Measurements from ENCODE around the gene TMEM51.

- TF ChIP-seq XRCC4 (IDR thresholded peaks at IDR 0.05; ENCODE audit: extremely low read depth, insufficient read depth, insufficient read length) (no peak), NFXL1 (CRISPR knock-in tag; IDR thresholded peaks at IDR 0.05) (no peak), CTCF (IDR thresholded peaks at IDR 0.05 in 2 of 3, conservative IDR thresholded peaks at IDR 0.05 in 1 of 3; ENCODE audit: insufficient read depth in 2 of 3, low read depth in 1 of 3, low read length in 3 of 3) (no peak), FOXK2 (conservative IDR thresholded peaks at IDR 0.05 in 1 of 2, IDR thresholded peaks at IDR 0.05 in 1 of 2; ENCODE audit: low read depth in 2 of 2) (no peak), HDAC6 (IDR thresholded peaks at IDR 0.05; ENCODE audit: low read depth, low read length) (no peak), ZNF398 (CRISPR knock-in tag; IDR thresholded peaks at IDR 0.05) (no peak), NCOR1 (IDR thresholded peaks at IDR 0.05) (no peak), KAT2B (IDR thresholded peaks at IDR 0.05; ENCODE audit: low read depth, low read length) (no peak)
- TF ChIP-seq, protein P1, sequence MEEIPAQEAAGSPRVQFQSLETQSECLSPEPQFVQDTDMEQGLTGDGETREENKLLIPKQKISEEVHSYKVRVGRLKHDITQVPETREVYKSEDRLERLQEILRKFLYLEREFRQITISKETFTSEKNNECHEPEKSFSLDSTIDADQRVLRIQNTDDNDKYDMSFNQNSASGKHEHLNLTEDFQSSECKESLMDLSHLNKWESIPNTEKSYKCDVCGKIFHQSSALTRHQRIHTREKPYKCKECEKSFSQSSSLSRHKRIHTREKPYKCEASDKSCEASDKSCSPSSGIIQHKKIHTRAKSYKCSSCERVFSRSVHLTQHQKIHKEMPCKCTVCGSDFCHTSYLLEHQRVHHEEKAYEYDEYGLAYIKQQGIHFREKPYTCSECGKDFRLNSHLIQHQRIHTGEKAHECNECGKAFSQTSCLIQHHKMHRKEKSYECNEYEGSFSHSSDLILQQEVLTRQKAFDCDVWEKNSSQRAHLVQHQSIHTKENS (CRISPR knock-in tag; IDR thresholded peaks at IDR 0.05) = no peak
Observed at GRCh38 chr1:15186073-15186845, 32.7 kb downstream of the TMEM51 start.
